C1 segment of cervical spinal cord (tissue), 14 donors: ENCODE results near the gene THADA.

Source experiments
- DNase-seq, 14 donors: peaks; one replicate each; lab custom pipeline; 2025; lab: John Stamatoyannopoulos, UW

Gene THADA

GRCh38 chr2:43224571-43225092, 371.2 kb downstream of the THADA start:
- peak in 4 of 14 donors; percentile 41 to 71 (median 55) for DNase-seq

- peak in 10 of 14 donors; percentile 13 to 63 (median 43) for DNase-seq
These were observed 371.7 kb downstream of the THADA start for GRCh38 chr2:43224131-43224570.

- DNase-seq = no peak
These were observed 372.3 kb downstream of the THADA start for GRCh38 chr2:43223521-43224001.

GRCh38 chr2:43222475-43223309, 373.1 kb downstream of the THADA start:
- DNase-seq = no peak

- DNase-seq = peak; percentile 17 to 95 (median 82)
These were observed 373.9 kb downstream of the THADA start for GRCh38 chr2:43221763-43222474.

GRCh38 chr2:43221124-43221762, 374.6 kb downstream of the THADA start:
- DNase-seq = peak in 8 of 14 donors; percentile 14 to 66 (median 42)

- DNase-seq = no peak
These were observed 375.1 kb downstream of the THADA start for GRCh38 chr2:43220760-43221123.

- peak in 1 of 14 donors; percentile 74 for DNase-seq
These were observed 375.5 kb downstream of the THADA start for GRCh38 chr2:43220229-43220751.

- peak; percentile 6 to 95 (median 78) for DNase-seq
These were observed 376.2 kb downstream of the THADA start for GRCh38 chr2:43219383-43220228.

GRCh38 chr2:43218702-43219382, 377.0 kb downstream of the THADA start:
- peak in 4 of 14 donors; percentile 44 to 59 (median 50) for DNase-seq

- DNase-seq = peak in 4 of 14 donors; percentile 15 to 40 (median 28)
These were observed 377.6 kb downstream of the THADA start for GRCh38 chr2:43218155-43218701.

GRCh38 chr2:43217228-43218154, 378.3 kb downstream of the THADA start:
- no peak for DNase-seq

- DNase-seq = no peak
These were observed 379.2 kb downstream of the THADA start for GRCh38 chr2:43216629-43217028.

GRCh38 chr2:43215673-43216255, 380.1 kb downstream of the THADA start:
- no peak for DNase-seq

- DNase-seq = no peak
These were observed 381.6 kb downstream of the THADA start for GRCh38 chr2:43214253-43214652.

GRCh38 chr2:43212931-43213330, 382.9 kb downstream of the THADA start:
- DNase-seq = peak in 8 of 14 donors; percentile 15 to 42 (median 34)

- DNase-seq = no peak
These were observed 383.5 kb downstream of the THADA start for GRCh38 chr2:43212216-43212835.
